Hematopoietic multipotent progenitor cell treated with erythropoietin and hydrocortisone succinate and interleukin-3 and kit ligand, for 6 days (in vitro differentiated cells): Measurements from ENCODE around the gene SCUBE1.
"Not testable (repeated sequence)": the region's sequence is repeated elsewhere in the genome, so short reads cannot be mapped to it uniquely, and the experiment has no call there.

ENCODE experiments used
- DNase-seq: peaks from one replicate; pipeline ENCODE4 v3.0.0-alpha.2; 2015

Gene SCUBE1

GRCh38 chr22:43355688-43356087, 12.5 kb upstream of the SCUBE1 start:
- DNase-seq = not testable (repeated sequence)

- DNase-seq = no peak
Observed at GRCh38 chr22:43351966-43352345, 8.8 kb upstream of the SCUBE1 start.

GRCh38 chr22:43349636-43350035, 6.5 kb upstream of the SCUBE1 start:
- DNase-seq = no peak

GRCh38 chr22:43346521-43346929, 3.4 kb upstream of the SCUBE1 start:
- DNase-seq = peak; percentile 82

- peak; percentile 70 for DNase-seq
Observed at GRCh38 chr22:43345761-43346301, 2.7 kb upstream of the SCUBE1 start.

DNA sequence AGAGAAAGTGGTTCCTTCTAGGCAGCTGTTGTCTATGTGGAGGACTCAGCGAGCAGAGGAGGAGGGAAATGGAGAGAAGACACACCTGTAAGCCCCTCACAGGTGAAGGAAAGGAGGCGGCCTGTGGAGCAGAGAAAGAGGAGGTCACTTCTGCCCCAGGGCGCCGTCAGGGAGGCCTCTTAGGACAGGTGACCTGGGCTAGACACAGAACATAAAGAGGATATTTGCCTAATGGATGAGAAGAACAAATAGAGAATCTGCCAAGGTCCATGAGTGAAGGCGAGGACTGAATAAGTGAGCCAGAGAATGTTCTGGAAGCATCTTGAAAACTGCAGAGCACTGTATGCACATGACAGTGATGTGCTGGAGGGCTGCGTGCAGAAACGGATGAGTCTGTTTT, 2.2 kb upstream of the SCUBE1 start:
- no peak for DNase-seq

DNA sequence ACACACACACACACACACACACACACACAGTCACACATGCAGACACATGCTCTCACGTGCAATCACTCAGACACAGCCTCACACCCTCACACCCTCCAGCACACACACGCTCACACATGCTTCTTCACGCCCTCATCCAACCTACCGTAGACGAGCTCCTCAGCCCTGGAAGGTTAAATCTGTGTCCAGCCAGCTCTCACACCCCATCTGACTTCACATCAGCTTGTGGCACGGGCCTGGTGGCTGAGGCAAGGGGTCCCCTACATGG, 1.3 kb upstream of the SCUBE1 start:
- no peak for DNase-seq

DNA sequence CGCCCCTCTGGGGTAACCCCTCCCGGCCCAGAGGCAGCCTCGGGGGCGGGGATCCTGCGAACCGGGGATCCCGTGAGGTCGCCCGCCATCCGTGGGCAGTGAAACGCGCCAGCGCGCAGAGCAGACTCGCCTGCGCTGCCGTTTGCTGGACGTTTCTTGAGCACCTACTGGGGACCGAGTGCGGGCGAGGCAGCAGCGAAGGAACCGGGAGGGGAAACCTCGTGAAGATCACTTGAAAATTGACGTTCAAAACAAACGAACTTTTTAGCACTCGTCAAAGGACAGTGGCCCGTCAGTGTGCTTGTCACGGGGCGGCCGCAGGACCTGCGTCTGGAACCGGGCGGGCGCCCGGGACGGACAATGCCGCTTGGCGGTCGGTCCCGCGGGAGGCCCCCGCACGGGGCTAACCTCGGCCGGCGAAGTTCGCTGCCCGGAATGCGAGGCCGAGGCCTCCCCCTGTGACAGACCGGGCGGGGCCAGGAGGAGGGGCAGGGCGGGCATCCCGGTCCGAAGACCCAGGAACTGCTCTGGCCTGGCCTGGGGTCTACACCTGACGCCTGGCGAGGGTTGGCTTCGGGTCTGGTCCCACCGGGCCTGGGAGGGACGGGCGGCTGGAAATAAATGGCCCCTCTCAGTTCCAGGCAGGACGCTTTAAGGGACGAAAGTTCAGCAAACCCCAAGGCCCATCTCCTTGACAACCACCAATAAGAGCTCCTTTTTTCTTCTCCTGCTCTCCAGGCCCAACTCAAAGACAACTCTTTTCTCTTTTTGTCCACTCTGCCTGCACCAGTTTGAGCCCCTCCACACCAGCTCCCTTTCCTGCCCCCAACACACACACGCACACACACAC, 723 bp upstream of the SCUBE1 start:
- DNase-seq = peak; percentile 18

DNA sequence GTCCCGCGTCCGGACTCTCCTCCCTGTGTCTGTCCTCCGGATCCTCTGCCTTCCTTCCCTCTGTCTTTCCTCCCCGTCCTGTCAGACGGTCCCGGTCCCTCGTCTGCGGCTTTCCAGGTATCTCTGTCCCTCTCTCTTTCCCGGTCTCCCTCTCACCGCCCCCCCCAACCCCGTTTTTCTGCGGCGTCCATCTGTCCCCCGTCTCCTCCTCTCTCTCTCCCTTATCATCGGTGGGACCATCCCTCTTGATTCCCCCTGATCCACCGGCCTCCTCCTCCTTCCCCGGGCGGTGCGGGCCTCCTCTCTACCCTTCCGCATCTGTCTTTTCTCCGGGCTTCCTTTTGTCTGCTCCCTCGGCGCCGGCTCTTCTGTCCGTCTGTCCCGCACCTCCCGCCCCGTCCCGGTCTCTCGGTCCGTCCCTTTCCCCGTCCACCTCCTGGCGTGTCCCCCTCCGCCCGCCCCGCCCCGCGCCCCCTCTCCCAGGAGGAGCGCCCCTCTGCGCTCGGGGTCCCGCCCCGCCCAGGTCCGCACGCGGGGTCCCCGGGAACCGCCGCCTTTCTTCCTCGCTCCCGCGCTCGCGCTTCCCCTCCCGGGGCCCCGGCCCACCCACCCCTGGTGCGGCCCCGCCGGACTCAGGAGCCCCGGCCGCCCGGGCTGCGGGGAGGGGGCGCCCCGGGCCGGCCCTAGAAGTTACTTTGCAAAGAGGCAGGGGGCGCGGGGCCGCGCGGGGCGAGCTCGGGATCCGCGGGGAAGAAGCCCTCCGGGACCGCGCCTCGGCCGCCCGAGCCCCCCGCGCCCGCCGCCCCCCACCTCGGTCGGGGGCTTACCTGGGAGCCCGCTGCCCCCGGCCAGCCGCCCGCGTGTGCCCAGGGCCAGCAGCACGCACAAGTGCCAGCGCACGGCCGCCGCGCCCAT, 568 bp downstream of the SCUBE1 start:
- DNase-seq = peak; percentile 17

GRCh38 chr22:43341565-43341964, 1.6 kb downstream of the SCUBE1 start:
- no peak for DNase-seq

DNA sequence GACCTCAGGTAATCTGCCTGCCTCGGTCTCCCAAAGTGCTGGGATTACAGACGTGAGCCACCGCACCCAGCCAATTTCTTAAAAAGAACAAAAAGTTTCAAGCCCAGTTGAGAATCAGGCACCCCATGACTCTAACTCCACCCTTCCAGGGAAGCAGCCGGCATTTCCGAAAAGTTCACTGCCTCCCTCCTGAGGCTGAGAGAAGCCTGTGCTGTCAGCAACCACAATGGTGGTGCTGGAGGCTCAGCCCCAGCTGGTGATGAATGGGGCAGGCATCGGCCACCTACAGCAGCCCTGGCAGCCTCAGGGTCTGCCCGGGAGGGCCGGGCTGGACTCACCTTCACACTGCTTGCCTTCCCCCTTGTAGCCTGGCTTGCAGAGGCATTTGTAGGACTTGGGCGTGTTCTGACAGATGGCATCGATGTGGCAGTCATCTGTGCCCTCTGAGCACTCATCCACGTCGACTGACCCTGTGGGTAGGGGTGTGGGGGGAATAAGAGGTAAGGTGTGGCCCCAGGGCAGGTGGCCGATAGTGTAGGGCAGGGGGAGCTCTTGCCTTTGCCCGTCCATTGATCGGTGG, 4.3 kb downstream of the SCUBE1 start:
- DNase-seq = no peak

GRCh38 chr22:43337946-43338345, 5.2 kb downstream of the SCUBE1 start:
- no peak for DNase-seq

- no peak for DNase-seq
Observed at GRCh38 chr22:43337385-43337784, 5.8 kb downstream of the SCUBE1 start.

DNA sequence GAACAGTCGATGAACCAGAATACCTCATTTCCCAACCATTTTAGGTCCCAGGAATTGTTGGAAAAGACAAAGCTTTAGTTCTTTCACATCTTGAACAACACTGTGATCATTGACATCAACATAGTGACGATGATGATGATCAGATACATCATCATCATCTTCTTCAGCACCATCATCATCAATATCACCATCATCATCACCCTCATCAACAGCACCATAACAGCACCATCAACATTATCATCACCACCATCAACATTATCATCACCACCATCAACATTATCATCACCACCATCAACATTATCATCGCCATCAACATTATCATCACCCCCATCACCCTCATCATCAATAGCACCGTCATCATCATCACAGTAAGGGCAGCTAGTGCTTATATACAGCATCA, 8.8 kb downstream of the SCUBE1 start:
- no peak for DNase-seq

GRCh38 chr22:43333978-43334377, 9.2 kb downstream of the SCUBE1 start:
- no peak for DNase-seq

- DNase-seq = no peak
Observed at GRCh38 chr22:43333156-43333555, 10.0 kb downstream of the SCUBE1 start.

DNA sequence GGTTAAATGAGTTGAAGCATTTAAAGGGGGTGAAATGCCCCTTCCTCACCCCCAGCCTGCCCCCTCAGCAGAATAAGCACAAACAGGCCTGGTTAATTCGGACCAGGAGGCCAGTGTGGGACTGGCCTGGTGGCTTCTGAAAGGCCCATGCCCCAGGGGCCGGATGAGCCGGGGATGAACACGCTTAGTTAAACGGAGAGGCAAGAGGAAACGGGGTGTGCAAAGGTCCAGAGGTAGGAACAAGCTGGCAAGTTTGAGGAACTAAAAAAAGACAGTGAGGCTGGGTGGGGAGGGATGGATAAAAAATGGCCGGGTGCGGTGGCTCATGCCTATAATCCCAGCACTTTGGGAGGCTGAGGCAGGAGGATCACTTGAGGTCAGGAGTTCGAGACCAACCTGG, 11.5 kb downstream of the SCUBE1 start:
- no peak for DNase-seq

- DNase-seq = no peak
Observed at GRCh38 chr22:43331069-43331451, 12.1 kb downstream of the SCUBE1 start.

DNA sequence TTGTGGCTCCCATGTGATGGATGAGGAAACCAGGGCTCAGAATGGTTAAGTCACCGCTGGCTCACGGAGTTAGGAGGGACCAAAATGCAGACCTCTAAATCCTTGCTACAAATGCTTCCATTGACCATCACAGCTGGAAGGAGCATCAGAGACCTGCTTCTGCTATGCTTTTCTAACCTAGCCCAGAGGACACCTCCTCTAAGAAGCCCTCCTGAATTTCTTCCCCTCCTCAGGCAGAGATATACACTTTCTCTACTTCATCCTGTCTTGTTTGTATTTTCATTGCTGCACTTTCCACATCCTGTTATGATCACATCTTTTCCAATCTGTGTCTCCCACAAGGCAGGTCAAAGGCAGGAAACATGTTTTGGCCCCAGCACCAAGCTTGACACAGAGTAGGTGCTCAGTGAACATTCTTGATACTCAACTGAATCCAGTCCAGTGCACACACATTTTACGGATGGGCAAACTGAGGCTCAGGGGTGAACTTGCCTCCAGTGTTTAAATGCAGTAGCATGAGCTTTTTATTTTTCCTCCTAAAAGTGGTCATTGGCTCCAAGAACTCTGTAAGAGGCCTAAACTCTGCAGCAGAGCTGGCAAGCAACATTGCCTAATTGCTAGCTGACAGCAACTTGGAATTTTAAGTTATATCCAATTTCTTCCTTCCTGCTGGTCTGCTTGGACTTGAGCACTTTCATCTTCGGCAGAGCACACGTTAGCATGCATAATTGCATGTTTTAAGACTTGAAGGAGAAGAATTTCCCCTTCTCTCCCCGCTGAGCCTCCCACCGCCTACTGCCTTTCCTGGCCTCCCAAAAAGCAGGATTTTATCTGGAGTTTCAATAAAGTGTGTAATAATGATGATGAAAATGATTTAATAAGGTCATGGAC, 12.7 kb downstream of the SCUBE1 start:
- no peak for DNase-seq

GRCh38 chr22:43329061-43329460, 14.1 kb downstream of the SCUBE1 start:
- DNase-seq = no peak

GRCh38 chr22:43327157-43327438, 16.1 kb downstream of the SCUBE1 start:
- no peak for DNase-seq

- no peak for DNase-seq
Observed at GRCh38 chr22:43326331-43327156, 16.6 kb downstream of the SCUBE1 start.
